ENCODE data around the gene HSPD1. TPM values are rescaled to one million over a fixed set of nuclear protein-coding genes. Genes with fewer than 3 reads are reported as not detected.

Gene HSPD1
- total and polyA plus RNA-seq, 2 of the 13 experiments (the other 11 are each of a cell fraction or from before 2014, with no cell fraction given): 685 to 2,610 TPM

GRCh38 chr2:197452754-197453122 lies 46.9 kb downstream of the HSPD1 start (continued):
- TF ChIP-seq, protein P1, sequence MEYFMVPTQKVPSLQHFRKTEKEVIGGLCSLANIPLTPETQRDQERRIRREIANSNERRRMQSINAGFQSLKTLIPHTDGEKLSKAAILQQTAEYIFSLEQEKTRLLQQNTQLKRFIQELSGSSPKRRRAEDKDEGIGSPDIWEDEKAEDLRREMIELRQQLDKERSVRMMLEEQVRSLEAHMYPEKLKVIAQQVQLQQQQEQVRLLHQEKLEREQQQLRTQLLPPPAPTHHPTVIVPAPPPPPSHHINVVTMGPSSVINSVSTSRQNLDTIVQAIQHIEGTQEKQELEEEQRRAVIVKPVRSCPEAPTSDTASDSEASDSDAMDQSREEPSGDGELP (IDR thresholded peaks at IDR 0.05; ENCODE audit: borderline replicate concordance, low read depth): 0 out of 2 replicates have a peak, but pooled peaks have one; percentile 5
- TF ChIP-seq, protein P2, sequence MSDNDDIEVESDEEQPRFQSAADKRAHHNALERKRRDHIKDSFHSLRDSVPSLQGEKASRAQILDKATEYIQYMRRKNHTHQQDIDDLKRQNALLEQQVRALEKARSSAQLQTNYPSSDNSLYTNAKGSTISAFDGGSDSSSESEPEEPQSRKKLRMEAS (IDR thresholded peaks at IDR 0.05): peak; percentile 37; the same call in 1 of the 2 replicates
- TF ChIP-seq ZNF589 (CRISPR knock-in tag; conservative IDR thresholded peaks at IDR 0.05) (peak; percentile 68; the same call in 1 of the 2 replicates), STAT5B (CRISPR knock-in tag; IDR thresholded peaks at IDR 0.05) (no peak), TARDBP (CRISPR knock-in tag; IDR thresholded peaks at IDR 0.05) (peak; percentile 24; the same call in 1 of the 2 replicates), RBM39 (IDR thresholded peaks at IDR 0.05; ENCODE audit: low read depth, low read length, poor library complexity, severe bottlenecking) (no peak), SKI (IDR thresholded peaks at IDR 0.05; ENCODE audit: partially characterized antibody) (peak; percentile 73), ZNF556 (CRISPR knock-in tag; IDR thresholded peaks at IDR 0.05; ENCODE audit: borderline replicate concordance) (0 out of 2 replicates have a peak, but pooled peaks have one; percentile 7), RARA (CRISPR knock-in tag; IDR thresholded peaks at IDR 0.05) (peak; percentile 67), ZNF326 (CRISPR knock-in tag; IDR thresholded peaks at IDR 0.05; ENCODE audit: borderline replicate concordance) (0 out of 2 replicates have a peak, but pooled peaks have one; percentile 38), ZNF781 (CRISPR knock-in tag; IDR thresholded peaks at IDR 0.05; ENCODE audit: borderline replicate concordance, not compliant biosample characterization) (peak; percentile 23), ZBTB3 (CRISPR knock-in tag; IDR thresholded peaks at IDR 0.05; ENCODE audit: borderline replicate concordance, low read depth) (peak; percentile 23; the same call in 1 of the 2 replicates), TEAD3 (CRISPR knock-in tag; optimal IDR thresholded peaks at IDR 0.05; ENCODE audit: borderline replicate concordance) (peak; percentile 17), ZNF782 (CRISPR knock-in tag; IDR thresholded peaks at IDR 0.05; ENCODE audit: borderline replicate concordance) (0 out of 2 replicates have a peak, but pooled peaks have one; percentile 9), KDM5A (IDR thresholded peaks at IDR 0.05; ENCODE audit: borderline replicate concordance, low read length) (no peak), TGIF2 (CRISPR knock-in tag; IDR thresholded peaks at IDR 0.05) (peak; percentile 92; the same call in 1 of the 2 replicates), ERF (CRISPR knock-in tag; IDR thresholded peaks at IDR 0.05) (no peak)
- TF ChIP-seq, protein P3, sequence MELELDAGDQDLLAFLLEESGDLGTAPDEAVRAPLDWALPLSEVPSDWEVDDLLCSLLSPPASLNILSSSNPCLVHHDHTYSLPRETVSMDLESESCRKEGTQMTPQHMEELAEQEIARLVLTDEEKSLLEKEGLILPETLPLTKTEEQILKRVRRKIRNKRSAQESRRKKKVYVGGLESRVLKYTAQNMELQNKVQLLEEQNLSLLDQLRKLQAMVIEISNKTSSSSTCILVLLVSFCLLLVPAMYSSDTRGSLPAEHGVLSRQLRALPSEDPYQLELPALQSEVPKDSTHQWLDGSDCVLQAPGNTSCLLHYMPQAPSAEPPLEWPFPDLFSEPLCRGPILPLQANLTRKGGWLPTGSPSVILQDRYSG (CRISPR knock-in tag; IDR thresholded peaks at IDR 0.05): 0 out of 2 replicates have a peak, but pooled peaks have one; percentile 9
- TF ChIP-seq, protein P4, sequence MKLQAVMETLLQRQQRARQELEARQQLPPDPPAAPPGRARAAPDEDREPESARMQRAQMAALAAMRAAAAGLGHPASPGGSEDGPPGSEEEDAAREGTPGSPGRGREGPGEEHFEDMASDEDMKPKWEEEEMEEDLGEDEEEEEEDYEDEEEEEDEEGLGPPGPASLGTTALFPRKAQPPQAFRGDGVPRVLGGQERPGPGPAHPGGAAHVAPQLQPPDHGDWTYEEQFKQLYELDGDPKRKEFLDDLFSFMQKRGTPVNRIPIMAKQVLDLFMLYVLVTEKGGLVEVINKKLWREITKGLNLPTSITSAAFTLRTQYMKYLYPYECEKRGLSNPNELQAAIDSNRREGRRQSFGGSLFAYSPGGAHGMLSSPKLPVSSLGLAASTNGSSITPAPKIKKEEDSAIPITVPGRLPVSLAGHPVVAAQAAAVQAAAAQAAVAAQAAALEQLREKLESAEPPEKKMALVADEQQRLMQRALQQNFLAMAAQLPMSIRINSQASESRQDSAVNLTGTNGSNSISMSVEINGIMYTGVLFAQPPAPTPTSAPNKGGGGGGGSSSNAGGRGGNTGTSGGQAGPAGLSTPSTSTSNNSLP (IDR thresholded peaks at IDR 0.05; ENCODE audit: low read depth, low read length): peak; percentile 76
- TF ChIP-seq, protein P5, sequence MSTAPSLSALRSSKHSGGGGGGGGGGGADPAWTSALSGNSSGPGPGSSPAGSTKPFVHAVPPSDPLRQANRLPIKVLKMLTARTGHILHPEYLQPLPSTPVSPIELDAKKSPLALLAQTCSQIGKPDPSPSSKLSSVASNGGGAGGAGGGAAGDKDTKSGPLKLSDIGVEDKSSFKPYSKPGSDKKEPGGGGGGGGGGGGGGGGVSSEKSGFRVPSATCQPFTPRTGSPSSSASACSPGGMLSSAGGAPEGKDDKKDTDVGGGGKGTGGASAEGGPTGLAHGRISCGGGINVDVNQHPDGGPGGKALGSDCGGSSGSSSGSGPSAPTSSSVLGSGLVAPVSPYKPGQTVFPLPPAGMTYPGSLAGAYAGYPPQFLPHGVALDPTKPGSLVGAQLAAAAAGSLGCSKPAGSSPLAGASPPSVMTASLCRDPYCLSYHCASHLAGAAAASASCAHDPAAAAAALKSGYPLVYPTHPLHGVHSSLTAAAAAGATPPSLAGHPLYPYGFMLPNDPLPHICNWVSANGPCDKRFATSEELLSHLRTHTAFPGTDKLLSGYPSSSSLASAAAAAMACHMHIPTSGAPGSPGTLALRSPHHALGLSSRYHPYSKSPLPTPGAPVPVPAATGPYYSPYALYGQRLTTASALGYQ (CRISPR knock-in tag; IDR thresholded peaks at IDR 0.05): 0 out of 2 replicates have a peak, but pooled peaks have one; percentile 14
- TF ChIP-seq, protein P6, sequence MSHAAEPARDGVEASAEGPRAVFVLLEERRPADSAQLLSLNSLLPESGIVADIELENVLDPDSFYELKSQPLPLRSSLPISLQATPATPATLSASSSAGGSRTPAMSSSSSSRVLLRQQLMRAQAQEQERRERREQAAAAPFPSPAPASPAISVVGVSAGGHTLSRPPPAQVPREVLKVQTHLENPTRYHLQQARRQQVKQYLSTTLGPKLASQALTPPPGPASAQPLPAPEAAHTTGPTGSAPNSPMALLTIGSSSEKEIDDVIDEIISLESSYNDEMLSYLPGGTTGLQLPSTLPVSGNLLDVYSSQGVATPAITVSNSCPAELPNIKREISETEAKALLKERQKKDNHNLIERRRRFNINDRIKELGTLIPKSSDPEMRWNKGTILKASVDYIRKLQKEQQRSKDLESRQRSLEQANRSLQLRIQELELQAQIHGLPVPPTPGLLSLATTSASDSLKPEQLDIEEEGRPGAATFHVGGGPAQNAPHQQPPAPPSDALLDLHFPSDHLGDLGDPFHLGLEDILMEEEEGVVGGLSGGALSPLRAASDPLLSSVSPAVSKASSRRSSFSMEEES (CRISPR knock-in tag; IDR thresholded peaks at IDR 0.05): peak; percentile 46; the same call in 1 of the 2 replicates
